BJ (cell line): Measurements from ENCODE around the gene CCDC138. TPM values are rescaled to one million over a fixed set of nuclear protein-coding genes. Genes with fewer than 3 reads are reported as not detected.
"Not testable (repeated sequence)": the region's sequence is repeated elsewhere in the genome, so short reads cannot be mapped to it uniquely, and the experiment has no call there.

Source experiments
- CTCF ChIA-PET: fragments of 350-600 bp; formaldehyde crosslinking; extraction: SDS; loops from one replicate; lab custom pipeline; 2021; ENCODE audit warnings: antibody characterized with exemption, inconsistent platforms; lab: Yijun Ruan, JAX
- POLR2A ChIA-PET: fragments of 300-600 bp; sonication (Branson Sonifier 250); formaldehyde crosslinking; extraction: SDS; loops from one replicate; lab custom pipeline; 2021; ENCODE audit warnings: antibody characterized with exemption; lab: Charles Lee
- DNase-seq: peaks from one replicate; pipeline ENCODE4 v3.0.0-alpha.2; 2011; ENCODE audit warnings: low read depth
- H3K27me3 ChIP-seq: 2 replicates; pipeline ENCODE4 v1.6.0; 2011; ENCODE audit warnings: low read length; ENCODE audit not compliant: control insufficient read depth, insufficient read depth
- H3K36me3 ChIP-seq: 2 replicates; pipeline ENCODE4 v1.5.1; 2011; ENCODE audit warnings: low read length; ENCODE audit not compliant: control insufficient read depth, insufficient read depth
- H3K4me3 ChIP-seq: 2 replicates; pipeline ENCODE4 v1.5.1; 2011; ENCODE audit warnings: low read depth, mild to moderate bottlenecking, control low read depth, low read length
- CTCF ChIP-seq: IDR thresholded peaks from 2 replicates; pipeline ENCODE4 v1.5.1; 2011; ENCODE audit warnings: low read depth, mild to moderate bottlenecking, control low read depth, inconsistent platforms, low read length, moderate library complexity; ENCODE audit not compliant: insufficient read depth
- polyA minus RNA-seq: library from RNA; depleted of rRNA, polyadenylated mRNA; stranded (reverse); fragments of >200 nt; gene quantifications from 2 replicates; pipeline ENCODE4 v1.2.3, GENCODE V29; 2011; rRNA and poly(A)+ RNA removed
- polyA plus RNA-seq: library from polyadenylated mRNA; depleted of rRNA; stranded (reverse); fragments of >200 nt; gene quantifications from 2 replicates; pipeline ENCODE4 v1.2.3, GENCODE V29; 2011; rRNA removed

Gene CCDC138
- polyA plus RNA-seq = 0.52 and 1.1 TPM in 2 replicates
- 0.82 and 1.1 TPM in 2 replicates for polyA minus RNA-seq

GRCh38 chr2:108786354-108787215, at the start of gene CCDC138:
Gene CCDC138, plus strand, starts transcription at chr2:108786771. Its CDS starts 52 bp downstream, at chr2:108786823.
- CTCF ChIA-PET = no interaction called here
- no peaks in the 10 kb centered on the region for H3K27me3 ChIP-seq
- H3K36me3 ChIP-seq = peaks cover 4% of the 10 kb centered on the region

GRCh38 chr2:108757973-108758372, 28.6 kb upstream of the CCDC138 start:
- POLR2A ChIA-PET, H3K4me3 ChIP-seq, CTCF ChIA-PET, H3K27me3 ChIP-seq, DNase-seq, H3K36me3 ChIP-seq: not testable (repeated sequence)

More at GRCh38 chr2:108786354-108787215, at the start of gene CCDC138:
- peak; percentile 22 for DNase-seq
- POLR2A ChIA-PET = no interaction called here
- no peak for TF ChIP-seq CTCF
- H3K4me3 ChIP-seq = peak within 1 kb of the TSS; percentile 71

GRCh38 chr2:108762618-108763017, 24.0 kb upstream of the CCDC138 start:
- CTCF ChIA-PET, H3K4me3 ChIP-seq, H3K36me3 ChIP-seq, H3K27me3 ChIP-seq, DNase-seq, POLR2A ChIA-PET: not testable (repeated sequence)

GRCh38 chr2:108766671-108767070, 19.9 kb upstream of the CCDC138 start:
- H3K4me3 ChIP-seq, CTCF ChIA-PET, DNase-seq, H3K36me3 ChIP-seq, POLR2A ChIA-PET, H3K27me3 ChIP-seq: not testable (repeated sequence)

- CTCF ChIA-PET, H3K36me3 ChIP-seq, DNase-seq, H3K27me3 ChIP-seq, POLR2A ChIA-PET, H3K4me3 ChIP-seq: not testable (repeated sequence)
Observed at GRCh38 chr2:108767859-108768258, 18.7 kb upstream of the CCDC138 start.

GRCh38 chr2:108776475-108776874, 10.1 kb upstream of the CCDC138 start:
- H3K4me3 ChIP-seq = no peak overlapping the region
- POLR2A ChIA-PET = no interaction called here
- CTCF ChIA-PET = no interaction called here
- DNase-seq = no peak
- H3K27me3 ChIP-seq = no peaks in the 10 kb centered on the region
- TF ChIP-seq CTCF = no peak
- H3K36me3 ChIP-seq = peaks cover 6% of the 10 kb centered on the region

- TF ChIP-seq CTCF = no peak
- ChIA-PET CTCF (no interaction called here), POLR2A (no interaction called here)
- no peak overlapping the region for H3K4me3 ChIP-seq
- no peak for DNase-seq
- H3K36me3 ChIP-seq = peaks cover 8% of the 10 kb centered on the region
- H3K27me3 ChIP-seq = no peaks in the 10 kb centered on the region
Observed at GRCh38 chr2:108778857-108779256, 7.7 kb upstream of the CCDC138 start.
